Uterus (tissue), 2 donors: ENCODE data around the gene SMIM36.

Source experiments
- POLR2A ChIP-seq, 2 donors: fragments of 450-650 bp; IDR thresholded peaks; one replicate each; pipeline ENCODE4 v1.6.1; 2016; ENCODE audit warnings: antibody characterized with exemption in 2 of 2, mild to moderate bottlenecking in 1 of 2, moderate library complexity in 1 of 2
- TF ChIP-seq, protein P1 (sequence below), 4 experiments: fragments of 200-600 bp in 2 of 4; fragments of 450-650 bp in 2 of 4; sonication (generic) in 2 of 4; IDR thresholded peaks; one replicate each; pipeline ENCODE4 v1.5.1; 2016 to 2019; ENCODE audit warnings: antibody characterized with exemption in 4 of 4, mild to moderate bottlenecking in 2 of 4, moderate library complexity in 1 of 4

DNA sequence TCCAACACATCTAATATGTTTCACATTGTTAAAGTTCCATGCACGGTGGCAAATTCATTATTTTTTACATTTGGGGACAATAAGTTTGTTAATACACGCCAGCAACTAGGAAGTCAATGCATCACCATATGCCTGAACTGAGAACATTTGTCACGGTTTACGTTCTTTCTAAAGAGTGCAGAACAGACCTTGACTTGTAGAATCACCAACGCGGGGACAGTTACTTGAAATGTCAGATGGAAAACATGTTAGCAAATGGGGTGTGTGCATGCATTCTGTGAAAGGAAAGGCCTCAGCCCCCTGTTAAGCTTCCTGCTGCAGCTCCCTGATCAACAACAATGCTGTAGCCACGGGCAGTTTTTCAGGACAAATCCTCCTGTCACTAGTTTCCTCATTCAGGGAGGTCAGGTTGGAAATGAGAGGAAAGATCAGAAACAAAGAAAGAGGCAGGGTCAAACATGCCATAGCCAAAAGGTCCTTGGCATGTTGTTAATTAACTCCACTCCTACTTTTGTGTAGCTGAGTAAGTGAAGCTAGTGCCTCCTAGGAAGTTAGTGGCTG lies 18.4 kb downstream of the SMIM36 start:
- TF ChIP-seq, protein P1, sequence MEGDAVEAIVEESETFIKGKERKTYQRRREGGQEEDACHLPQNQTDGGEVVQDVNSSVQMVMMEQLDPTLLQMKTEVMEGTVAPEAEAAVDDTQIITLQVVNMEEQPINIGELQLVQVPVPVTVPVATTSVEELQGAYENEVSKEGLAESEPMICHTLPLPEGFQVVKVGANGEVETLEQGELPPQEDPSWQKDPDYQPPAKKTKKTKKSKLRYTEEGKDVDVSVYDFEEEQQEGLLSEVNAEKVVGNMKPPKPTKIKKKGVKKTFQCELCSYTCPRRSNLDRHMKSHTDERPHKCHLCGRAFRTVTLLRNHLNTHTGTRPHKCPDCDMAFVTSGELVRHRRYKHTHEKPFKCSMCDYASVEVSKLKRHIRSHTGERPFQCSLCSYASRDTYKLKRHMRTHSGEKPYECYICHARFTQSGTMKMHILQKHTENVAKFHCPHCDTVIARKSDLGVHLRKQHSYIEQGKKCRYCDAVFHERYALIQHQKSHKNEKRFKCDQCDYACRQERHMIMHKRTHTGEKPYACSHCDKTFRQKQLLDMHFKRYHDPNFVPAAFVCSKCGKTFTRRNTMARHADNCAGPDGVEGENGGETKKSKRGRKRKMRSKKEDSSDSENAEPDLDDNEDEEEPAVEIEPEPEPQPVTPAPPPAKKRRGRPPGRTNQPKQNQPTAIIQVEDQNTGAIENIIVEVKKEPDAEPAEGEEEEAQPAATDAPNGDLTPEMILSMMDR (IDR thresholded peaks at IDR 0.05): no peak
- TF ChIP-seq POLR2A (IDR thresholded peaks at IDR 0.05): no peak
